ENCODE data around the gene WNT6.

The WNT6 gene

GRCh38 chr2:218859556-218859987 lies at the start of gene WNT6:
WNT6 (plus strand) TSS chr2:218859805; CDS start chr2:218860038, 233 bp downstream.
- DNase-seq: no peak

GRCh38 chr2:218810256-218810655 lies 49.3 kb upstream of the WNT6 start:
- no peak for DNase-seq

GRCh38 chr2:218811382-218811781 lies 48.2 kb upstream of the WNT6 start:
- DNase-seq: no peak

DNA sequence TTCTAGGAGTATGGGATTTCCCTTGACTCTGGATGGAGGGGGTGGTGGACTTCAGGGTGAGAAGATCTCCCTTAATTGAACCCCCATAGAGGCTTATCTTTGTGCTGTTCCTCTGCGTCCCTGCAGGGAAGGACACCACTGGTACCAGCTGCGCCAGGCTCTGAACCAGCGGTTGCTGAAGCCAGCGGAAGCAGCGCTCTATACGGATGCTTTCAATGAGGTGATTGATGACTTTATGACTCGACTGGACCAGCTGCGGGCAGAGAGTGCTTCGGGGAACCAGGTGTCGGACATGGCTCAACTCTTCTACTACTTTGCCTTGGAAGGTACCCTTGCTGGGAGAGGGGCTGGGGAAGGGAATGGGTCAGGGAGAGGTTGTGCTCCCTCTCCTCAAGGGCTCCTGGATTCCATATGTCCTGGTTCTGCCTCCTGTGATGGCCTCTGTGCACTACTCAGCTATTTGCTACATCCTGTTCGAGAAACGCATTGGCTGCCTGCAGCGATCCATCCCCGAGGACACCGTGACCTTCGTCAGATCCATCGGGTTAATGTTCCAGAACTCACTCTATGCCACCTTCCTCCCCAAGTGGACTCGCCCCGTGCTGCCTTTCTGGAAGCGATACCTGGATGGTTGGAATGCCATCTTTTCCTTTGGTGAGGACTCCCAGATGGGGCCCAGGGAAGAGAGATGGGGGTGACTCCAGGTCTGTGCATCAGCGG lies 47.3 kb upstream of the WNT6 start:
- no peak for DNase-seq

DNA sequence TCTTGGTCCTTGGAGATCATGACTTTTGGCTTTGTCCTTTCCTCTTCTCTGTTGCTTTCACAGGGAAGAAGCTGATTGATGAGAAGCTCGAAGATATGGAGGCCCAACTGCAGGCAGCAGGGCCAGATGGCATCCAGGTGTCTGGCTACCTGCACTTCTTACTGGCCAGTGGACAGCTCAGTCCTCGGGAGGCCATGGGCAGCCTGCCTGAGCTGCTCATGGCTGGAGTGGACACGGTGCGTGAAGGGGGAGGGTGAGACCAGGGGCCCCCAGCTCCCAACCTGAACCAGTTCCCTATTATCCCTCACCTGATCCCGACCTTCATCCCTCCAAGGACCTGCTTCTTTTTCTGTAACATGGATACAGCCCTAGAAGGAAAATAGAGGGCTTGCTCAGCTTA lies 46.7 kb upstream of the WNT6 start:
- DNase-seq: no peak

- DNase-seq: no peak
Measured at GRCh38 chr2:218813771-218814460, 45.7 kb upstream of the WNT6 start.

GRCh38 chr2:218814540-218815243 lies 44.9 kb upstream of the WNT6 start:
- DNase-seq: no peak

DNA sequence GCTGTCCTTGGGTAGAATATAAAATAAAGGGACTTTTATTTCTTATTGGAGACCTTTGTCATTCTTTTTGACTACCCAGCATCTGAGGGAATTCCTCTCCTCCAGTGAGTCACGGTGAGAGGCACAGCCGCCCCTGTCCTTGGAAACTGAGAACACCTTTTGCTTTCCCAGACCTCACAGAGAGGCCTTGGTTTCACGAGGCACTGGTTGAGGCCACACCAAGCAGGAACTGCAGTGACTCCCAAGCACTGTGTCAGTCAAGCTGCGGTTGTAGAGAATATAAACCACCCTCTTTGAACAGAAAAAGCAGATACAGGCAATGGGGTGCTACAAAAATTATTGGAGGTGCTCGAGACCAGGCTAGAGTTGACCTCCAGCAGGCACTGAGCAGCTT lies 44.4 kb upstream of the WNT6 start:
- DNase-seq: no peak

DNA sequence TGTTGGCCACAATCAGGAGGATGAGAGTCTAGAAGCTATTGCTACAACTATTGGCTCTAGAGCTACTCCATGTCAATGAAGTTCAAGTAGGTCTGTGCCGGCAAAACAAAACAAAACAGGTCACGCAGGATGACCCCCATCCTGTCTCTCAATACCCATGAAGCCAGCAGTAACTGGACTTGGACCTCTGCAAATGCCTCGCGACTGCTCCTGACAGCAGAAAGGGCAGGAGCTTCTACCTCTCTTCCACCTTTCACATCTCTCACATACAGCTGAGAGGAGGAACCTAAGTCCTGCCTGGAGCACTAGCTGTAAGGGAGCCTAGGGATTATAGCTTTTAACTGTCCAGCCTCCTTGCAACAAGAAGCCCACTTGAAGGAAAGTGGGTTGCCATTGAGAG lies 44.0 kb upstream of the WNT6 start:
- DNase-seq: no peak

DNA sequence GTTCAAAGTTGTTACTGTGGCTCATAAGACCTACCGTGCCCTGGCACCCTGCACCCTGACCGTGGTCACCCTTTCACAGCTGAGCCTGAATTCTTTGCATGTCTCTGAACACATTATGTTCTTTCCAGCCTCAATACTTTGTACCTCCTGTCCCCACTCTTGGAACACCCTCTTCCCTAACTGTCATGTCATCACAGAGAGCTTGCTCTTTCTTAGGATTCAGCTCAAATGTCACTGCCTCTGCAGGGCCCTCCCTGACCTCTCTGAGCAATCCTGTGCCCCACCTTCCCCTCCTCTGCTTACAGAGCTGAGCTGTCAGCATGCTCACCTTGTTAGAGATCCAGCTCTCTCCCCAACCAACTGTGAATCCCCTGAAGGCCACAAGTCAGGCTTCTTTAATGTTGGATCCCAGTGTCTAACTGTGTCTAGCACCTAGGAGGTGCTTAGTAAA lies 43.0 kb upstream of the WNT6 start:
- DNase-seq: no peak

GRCh38 chr2:218819093-218819492 lies 40.5 kb upstream of the WNT6 start:
- DNase-seq: no peak

GRCh38 chr2:218820746-218821369 lies 38.7 kb upstream of the WNT6 start:
- no peak for DNase-seq

DNA sequence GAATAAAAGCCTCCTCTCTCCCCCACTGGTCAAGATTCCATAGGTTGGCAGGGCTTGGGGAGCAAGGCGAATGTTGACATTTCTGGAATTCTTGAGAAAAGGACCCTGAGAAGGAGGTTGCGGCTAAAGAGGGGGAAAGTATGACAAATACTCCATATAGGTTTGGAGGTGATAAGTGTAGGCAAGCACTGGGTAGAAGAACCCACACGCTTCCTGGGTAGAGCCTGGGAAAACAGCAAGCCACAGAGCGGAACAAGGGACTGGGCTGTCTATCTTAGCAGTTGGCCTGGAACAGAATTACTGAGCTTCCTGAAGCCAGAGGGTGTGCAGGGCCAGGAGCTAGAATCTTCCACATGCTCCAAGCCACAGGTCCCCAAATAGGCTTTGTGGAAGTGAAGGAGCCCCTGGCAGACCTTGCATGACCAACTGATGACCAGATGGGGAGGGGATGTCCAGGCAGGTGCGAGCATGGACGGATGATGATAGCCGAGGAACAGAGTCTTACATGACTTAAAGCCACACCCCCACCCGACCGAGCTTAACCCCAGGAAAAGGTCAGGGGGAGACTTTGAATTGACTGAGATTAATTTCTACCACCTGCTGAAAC lies 37.9 kb upstream of the WNT6 start:
- no peak for DNase-seq

- DNase-seq: no peak
Measured at GRCh38 chr2:218822622-218823021, 37.0 kb upstream of the WNT6 start.

DNA sequence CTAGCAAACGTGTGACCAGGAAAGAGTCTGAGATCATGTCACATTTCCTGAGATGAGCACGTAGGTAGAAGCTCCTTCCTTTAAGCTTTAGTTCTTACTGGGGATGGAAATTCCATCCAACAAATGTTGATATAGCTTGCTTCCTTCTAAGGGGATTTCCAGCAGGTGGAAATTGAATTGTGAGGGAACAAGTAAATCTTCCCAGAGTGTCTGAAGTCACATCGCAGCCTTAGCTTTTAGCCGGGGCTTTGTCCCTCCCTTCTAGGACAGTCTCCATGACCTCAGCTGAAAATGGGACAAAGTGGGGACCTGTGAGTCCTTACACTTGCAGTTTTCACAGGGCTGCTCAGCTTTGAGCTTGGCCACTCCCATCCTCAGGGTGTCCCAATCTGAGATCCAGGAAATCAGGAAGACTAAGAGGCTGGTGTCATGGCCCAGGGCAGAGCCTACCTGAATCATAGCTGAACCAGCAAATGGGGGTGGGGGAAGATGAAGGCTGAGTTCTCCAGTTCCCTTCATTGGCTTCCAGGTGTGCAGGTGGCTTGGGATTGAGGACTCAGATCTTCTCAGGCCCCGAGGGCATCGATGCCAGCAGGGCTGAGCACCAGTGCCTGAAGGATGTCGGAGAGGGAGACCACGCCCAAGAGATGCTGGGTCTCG lies 36.3 kb upstream of the WNT6 start:
- DNase-seq: no peak

GRCh38 chr2:218824004-218824403 lies 35.6 kb upstream of the WNT6 start:
- DNase-seq: no peak

DNA sequence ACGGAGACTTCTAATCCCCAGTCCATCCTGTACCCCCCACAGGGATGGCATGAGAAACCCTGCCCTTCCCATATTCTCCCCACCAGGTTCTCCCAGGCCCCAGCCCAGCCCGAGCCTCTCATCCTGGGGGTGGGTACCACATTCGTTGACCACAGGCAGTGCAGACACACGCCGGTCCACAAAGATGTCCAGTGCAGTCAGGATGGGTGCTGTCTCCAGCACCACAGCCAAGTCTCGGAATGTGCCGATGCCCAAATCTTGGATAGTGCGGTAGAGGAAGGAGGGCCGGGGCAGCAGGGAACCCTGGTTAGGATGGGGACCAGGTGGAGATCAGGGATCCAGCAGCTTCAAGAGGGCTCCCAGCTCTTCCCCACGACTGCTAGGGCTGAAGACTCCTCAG lies 32.8 kb upstream of the WNT6 start:
- no peak for DNase-seq

DNA sequence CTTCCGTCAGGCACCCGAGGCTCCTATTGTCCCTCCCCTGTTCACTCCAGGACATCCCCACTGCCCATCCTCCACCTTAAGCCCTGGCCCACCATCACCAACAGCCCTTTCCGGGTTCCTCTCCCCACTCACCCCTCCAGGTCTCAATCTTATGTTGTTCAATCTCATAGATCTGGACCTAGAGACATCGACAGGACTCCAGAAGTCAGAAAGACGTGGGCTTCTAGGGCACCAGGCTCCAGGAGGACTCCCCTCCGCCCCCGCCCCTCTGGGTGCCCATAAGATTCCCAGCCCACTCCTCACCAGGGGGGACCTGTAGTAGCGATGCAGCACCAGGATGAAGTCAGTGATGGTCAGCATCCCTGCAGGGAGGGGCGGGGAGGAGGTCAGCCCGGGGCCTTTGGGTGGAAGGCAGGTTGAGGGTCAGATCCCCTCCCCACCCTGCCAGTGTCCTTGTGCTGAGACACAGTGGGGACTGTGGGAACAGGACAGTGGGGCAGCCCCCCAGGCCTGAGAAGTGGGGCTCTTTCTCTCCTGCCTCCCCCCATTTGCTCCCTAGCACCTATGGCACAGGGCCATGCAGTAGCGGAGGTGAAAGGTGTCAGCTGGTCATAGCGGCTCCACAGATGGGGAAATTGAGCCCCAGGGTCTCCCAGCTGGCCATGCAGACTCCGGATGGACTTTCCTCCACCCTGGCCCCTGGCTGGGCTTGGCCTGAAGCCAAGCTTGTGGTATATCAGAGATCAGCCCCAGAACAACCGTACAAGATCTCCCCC lies 31.7 kb upstream of the WNT6 start:
- no peak for DNase-seq

GRCh38 chr2:218828477-218828778 lies 31.2 kb upstream of the WNT6 start:
- DNase-seq: no peak

- DNase-seq: no peak
Measured at GRCh38 chr2:218829868-218830451, 29.6 kb upstream of the WNT6 start.

GRCh38 chr2:218830526-218831306 lies 28.9 kb upstream of the WNT6 start:
- no peak for DNase-seq

All from RPMI8226 (cell line).